HG03025 (cell line): Measurements from ENCODE around the gene CNN3.
A peak's percentile ranks its signal among the peaks of the same experiment; 100 is the strongest.

ENCODE experiments used
- ATAC-seq: cut with Tn5 transposase; IDR thresholded peaks from one replicate; pipeline ENCODE4 v1.9.1; 2021; ENCODE audit warnings: mild to moderate bottlenecking, moderate library complexity; ENCODE audit not compliant: unreplicated experiment, low FRiP score

Gene CNN3

GRCh38 chr1:94926915-94927404 is at the start of gene CNN3:
TSS of gene CNN3 (minus strand) at chr1:94927110. CDS start at chr1:94926894, 216 bp downstream.
- ATAC-seq: peak; percentile 71

- ATAC-seq: no peak
Measured at GRCh38 chr1:94974824-94975223, 47.9 kb upstream of the CNN3 start.

GRCh38 chr1:94974241-94974640 is 47.3 kb upstream of the CNN3 start:
- no peak for ATAC-seq

- ATAC-seq: no peak
Measured at GRCh38 chr1:94973309-94973922, 46.5 kb upstream of the CNN3 start.

- ATAC-seq: no peak
Measured at GRCh38 chr1:94971491-94971924, 44.6 kb upstream of the CNN3 start.

- no peak for ATAC-seq
Measured at GRCh38 chr1:94970783-94971182, 43.9 kb upstream of the CNN3 start.

GRCh38 chr1:94969137-94969536 is 42.2 kb upstream of the CNN3 start:
- no peak for ATAC-seq

- ATAC-seq: no peak
Measured at GRCh38 chr1:94966033-94966432, 39.1 kb upstream of the CNN3 start.

GRCh38 chr1:94963864-94964263 is 37.0 kb upstream of the CNN3 start:
- ATAC-seq: no peak

GRCh38 chr1:94962409-94963265 is 35.7 kb upstream of the CNN3 start:
- ATAC-seq: peak; percentile 98

GRCh38 chr1:94961988-94962387 is 35.1 kb upstream of the CNN3 start:
- no peak for ATAC-seq

- no peak for ATAC-seq
Measured at GRCh38 chr1:94961582-94961981, 34.7 kb upstream of the CNN3 start.

GRCh38 chr1:94958081-94958480 is 31.2 kb upstream of the CNN3 start:
- no peak for ATAC-seq

- no peak for ATAC-seq
Measured at GRCh38 chr1:94955767-94956632, 29.1 kb upstream of the CNN3 start.

GRCh38 chr1:94954263-94955220 is 27.6 kb upstream of the CNN3 start:
- ATAC-seq: no peak

GRCh38 chr1:94953746-94954145 is 26.8 kb upstream of the CNN3 start:
- no peak for ATAC-seq

- ATAC-seq: no peak
Measured at GRCh38 chr1:94953107-94953506, 26.2 kb upstream of the CNN3 start.

GRCh38 chr1:94952539-94952938 is 25.6 kb upstream of the CNN3 start:
- ATAC-seq: no peak

GRCh38 chr1:94951509-94952208 is 24.7 kb upstream of the CNN3 start:
- no peak for ATAC-seq
